Right renal cortex interstitium (tissue), 3 donors: ENCODE results near the gene HSH2D. TPM values are rescaled to one million over a fixed set of nuclear protein-coding genes. Genes with fewer than 3 reads are reported as not detected.
"Not testable (repeated sequence)": the region's sequence is repeated elsewhere in the genome, so short reads cannot be mapped to it uniquely, and the experiment has no call there.

ENCODE experiments used
- DNase-seq, 3 donors: peaks; one replicate each; pipeline ENCODE4 v3.0.0-alpha.2; 2013; ENCODE audit warnings: low read depth in 3 of 3, low spot score in 2 of 3
- polyA plus RNA-seq, 3 donors: library from polyadenylated mRNA; unstranded; fragments of 120-200 nt; gene quantifications; one replicate each; pipeline ENCODE4 v1.2.1, GENCODE V29; 2013; ENCODE audit not compliant: insufficient read length in 3 of 3

HSH2D gene
- polyA plus RNA-seq, 3 donors = 0.19 to 0.35 (median 0.28) TPM

DNA sequence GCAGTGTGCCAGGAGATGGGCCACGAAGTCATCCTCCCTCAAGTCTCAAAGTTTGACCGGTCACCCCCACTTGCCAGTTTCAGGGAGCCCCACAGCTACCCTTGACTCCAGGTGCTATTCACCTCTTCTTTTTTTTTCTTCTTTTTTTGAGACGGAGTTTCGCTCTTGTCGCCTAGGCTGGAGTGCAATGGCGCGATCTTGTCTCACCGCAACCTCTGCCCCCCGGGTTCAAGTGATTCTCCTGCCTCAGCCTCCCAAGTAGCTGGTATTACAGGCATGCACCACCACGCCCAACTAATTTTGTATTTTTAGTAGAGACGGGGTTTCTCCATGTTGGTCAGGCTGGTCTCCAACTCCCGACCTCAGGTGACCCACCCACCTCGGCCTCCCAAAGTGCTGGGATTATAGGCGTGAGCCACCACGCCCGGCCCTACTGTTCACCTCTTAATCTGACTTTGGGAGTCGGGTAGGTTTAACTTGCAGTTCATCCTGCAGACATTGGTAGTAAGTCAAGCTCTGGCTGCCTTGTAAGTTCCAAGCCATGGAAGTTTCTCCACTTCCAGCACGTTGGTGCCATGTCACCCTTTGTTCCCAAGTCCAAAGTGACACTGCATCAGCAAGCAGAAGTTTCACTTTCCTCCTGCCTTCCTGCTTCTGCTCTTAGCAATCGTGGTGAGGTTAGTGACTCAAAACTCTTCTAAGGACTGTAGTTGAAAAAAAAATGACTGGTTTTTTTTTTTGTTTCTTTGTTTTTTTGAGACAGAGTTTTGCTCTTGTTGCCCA lies 24.2 kb upstream of the HSH2D start:
- DNase-seq = not testable (repeated sequence)

DNA sequence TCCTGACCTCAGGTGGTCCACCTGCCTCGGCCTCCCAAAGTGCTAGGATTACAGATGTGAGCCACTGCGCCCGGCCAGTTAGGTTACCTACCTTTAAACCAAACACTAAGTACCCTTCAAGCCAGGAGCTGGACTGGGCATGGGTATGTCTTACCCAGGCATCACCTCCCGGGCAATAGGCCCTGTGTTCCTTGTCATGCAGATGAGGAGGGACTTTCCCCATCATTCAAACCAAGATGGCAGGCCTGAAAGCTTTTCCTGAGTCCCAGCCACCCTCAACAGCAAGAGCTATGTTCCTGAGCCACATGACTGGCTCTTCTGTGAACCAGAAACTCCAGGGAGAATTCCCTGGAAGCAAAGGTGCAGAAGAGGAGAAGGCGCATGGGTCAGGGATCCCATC lies 22.3 kb upstream of the HSH2D start:
- DNase-seq = no peak

DNA sequence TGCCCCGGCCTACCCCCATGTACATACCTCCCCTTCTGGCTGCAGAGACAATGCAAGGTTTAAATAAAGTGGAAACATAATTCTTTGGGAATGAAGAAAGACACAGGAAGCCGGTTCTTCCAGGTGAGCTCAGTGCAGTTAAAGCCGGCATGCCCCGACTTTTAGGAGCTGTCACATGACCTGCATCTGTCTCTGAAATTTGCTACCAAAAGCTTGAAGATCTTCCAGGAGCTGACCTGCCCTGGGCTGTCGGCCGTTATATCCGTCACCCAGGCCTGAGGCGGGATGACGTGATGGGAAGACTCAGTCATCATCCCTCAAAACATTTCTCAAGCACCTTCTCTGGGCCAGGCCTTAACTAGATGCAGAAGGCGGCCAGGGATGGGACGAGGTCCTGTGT lies 21.5 kb upstream of the HSH2D start:
- DNase-seq = no peak

DNA sequence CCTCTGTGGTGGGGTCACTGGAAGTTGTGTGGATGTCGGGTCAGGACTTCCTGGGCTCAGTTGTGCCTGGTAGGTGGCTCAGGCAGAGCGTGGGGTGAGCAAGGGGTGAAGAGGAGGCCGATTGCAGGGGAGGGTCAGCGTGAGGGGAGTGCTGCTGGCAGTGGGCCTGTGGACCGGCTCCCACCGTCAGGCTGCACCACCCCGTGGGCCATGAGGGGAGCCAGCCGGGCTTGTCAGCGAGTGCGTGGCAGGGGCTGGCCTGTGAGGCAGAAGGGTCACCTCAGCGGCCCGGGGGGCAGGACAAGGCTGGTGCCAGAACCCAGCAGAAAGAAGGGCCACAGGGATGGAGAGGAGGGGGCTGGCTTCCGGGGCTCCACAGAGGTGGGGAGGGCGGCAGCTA lies 18.5 kb upstream of the HSH2D start:
- DNase-seq = no peak

DNA sequence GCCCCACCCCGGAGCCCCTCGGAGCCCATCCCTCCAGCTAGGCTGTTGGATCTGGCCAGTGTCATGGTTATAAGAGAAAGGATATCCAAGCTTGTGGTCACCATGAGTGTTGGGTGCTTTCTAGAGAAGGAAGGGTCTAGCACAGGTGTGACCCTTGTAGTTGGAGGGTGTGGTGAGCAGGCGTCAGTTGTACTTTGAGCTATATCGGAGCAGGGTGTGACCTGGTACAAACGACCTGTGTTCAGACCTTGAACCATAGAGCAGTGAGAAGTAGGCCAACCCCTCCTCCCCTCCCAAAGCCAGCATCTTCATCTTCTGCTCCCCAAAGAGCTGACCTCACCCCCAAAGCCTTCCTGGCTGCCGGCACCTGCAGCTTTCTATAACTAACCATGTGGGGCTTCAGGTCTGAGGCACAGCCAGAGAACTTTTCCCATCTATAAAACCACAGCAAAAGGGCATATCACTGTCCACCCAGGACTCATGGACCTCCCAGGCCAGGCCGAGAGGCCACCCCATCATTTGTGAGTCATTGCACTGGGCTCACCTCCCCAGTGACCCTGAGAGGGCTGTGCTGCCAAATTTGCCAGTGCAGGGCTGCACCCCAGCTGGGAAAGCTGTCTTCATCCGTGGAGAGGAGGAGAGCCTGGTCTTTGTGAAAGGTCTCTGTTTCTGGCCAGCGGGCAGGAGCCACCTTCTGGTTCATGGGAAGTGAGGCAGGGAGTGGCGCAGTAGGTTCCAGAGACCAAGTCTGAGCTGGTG lies 17.6 kb upstream of the HSH2D start:
- DNase-seq = no peak

DNA sequence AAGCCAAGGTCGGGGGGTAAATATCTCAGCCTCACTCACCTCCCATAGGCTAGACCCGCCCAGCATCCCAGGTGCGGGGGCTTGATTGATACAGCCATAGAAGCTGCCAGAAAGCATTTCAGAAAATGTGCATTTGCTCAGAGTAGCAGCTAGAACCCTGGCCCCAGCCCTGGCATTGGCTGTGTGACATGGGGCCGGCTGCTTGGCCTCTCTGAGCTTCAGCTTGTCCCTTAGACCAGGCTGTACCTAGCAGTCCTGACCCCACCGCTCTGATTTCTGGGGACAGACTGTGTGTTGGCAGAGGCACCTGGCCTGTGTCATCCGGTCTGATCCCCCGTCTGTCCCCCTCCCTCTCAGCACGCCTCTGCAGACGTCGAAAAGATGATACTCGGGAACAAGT lies 16.4 kb upstream of the HSH2D start:
- DNase-seq = no peak

DNA sequence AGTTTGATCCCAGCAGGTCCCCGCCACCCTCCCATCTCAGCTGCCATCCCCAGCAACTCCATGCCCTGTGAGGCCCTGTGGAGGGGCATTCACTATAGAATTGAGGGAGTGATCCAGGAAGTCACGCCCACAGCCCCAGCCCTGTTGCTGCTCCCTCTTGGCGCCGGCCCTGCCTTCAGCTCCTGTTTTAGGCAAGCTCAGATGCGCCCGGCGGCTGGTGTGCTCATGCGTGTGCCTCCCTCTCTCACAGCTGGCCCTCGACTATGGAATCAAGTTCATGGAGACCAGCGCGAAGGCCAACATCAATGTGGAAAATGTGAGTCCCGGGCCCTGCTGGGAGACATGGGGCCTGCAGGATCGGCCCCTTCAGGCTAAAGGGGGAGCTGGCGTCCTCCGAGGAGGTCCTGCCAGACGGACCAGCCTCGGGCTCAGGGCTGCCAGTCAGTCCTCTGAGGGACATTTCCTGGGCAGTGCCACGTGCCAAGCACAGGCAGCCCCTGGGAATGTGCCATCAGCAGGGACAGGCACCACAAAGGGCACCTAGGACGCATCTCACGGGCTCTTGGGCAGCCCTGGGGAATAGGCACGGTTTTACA lies 15.6 kb upstream of the HSH2D start:
- DNase-seq = no peak

DNA sequence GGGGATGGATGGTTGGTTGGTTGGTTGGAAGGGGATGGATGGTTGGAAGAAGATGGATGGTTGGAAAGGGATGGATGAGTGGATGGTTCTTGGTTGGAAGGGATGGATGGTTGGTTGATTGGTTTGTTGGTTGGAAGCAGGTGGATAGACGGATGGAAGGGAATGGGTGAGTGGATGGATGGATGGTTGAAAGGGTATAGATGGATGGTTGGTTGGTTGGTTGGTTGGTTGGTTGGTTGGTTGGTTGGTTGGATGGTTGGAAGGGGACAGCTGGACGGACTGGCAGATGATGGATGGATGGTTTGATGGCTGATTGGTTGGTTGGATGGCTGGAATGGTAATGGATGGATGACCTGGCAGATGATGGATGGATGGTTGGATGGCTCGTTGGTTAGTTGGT lies 11.8 kb upstream of the HSH2D start:
- DNase-seq = no peak

DNA sequence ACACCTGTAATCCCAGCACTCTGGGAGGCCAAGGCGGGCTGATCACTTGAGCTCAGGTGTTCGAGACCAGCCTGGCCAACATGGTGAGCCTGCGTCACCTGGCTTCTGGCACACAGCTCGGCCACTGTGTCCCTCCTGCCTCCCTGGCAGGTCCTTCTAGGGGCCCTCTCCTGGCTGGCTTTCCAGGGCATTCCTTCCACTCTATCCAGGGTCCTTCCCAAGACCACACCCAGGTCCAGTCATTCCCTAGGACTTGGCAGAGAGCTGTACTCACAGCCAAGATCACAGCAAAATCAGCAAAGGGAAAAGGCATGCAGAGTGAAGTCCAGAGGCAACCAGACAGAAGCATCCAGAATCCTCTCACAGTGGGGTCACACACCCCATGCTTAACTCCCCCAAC lies 9.7 kb upstream of the HSH2D start:
- no peak for DNase-seq

DNA sequence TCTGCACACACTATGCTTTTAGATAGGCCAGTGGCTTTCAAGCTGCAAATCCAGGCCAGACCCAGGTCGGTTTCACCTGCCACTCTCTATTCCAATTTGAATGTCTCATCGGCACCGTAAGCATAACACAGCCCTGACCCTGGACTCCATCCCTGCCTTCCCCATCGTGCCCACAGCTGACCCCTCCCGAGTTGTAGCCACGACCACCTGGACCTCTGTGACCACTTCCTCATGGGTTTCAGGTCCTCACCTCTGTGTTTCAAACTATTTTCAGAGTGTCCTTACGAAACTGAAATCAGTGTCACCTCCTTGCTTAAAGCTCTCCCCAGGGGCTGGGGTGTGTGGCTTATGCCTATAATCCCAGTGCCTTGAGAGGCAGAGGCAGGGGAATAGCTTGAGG lies 9.0 kb upstream of the HSH2D start:
- DNase-seq = no peak

DNA sequence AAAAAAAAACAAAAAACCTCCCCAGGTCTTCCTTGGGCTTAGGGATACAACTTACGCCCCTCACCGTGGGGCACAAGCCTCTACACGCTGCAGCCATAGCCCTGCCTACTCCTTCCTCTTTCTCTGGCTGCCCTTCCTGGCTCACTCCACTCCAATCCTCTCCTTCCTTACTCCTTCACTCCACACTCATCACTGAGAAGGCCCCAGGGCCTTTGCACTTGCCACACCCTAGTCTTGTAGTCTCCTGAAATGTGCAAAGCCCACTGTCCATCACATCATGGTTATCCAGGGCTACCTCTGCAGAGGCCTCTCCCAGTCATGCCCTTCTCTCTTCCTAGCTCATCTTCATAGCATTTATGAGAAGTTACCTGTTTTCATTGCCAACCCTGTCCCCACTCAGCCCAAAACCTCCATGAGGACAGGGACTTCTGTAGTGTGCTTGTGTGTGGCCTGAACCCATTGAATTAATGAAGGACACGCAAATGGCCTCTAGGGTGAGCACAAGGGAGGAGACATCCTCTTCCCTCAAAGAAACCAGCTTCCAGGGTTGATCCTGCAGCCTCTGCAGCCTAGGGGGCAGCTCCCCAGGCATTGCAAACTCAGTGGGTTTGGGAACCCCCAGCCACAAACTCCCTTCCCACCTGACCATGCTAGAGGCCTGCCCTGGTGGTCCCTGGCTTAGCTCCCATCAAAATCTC lies 7.9 kb upstream of the HSH2D start:
- DNase-seq = no peak

DNA sequence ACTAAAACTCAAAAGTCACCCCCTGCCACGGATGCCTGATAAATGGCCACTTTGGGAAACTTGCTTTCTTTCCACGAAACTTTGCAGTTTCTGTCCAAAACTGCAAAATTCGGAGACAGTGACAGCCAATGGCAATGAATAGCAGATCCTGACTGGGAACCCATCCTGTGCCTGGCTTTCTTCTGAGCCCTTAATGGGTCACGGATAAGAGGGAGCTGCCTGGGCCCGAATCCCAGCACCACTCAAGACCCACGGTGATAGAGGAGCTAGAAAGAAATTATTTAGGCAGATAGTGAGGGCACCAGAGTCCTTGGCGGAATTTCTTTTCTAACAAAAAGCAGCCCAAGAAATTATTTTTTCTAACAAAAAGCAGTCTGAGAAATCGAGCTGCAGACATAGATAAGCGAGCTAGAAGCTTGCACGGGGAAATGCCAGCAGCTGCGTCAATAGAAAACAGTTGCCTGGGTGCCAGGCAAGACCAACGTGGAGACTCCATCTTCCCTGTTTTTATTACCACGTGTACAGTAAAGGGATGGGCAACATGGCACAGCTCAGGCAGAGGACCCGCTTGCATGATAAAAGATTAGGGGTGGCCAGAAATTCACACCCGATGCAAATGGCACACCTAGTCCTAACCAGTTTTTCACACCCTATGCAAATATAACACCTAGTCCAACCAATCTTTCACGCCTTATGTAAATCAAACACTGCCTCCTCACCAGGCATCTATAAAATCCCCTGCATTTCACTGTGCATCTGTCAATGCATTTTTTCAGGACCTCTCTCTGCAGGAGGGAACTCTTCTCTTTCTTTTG lies 7.1 kb upstream of the HSH2D start:
- DNase-seq = no peak

DNA sequence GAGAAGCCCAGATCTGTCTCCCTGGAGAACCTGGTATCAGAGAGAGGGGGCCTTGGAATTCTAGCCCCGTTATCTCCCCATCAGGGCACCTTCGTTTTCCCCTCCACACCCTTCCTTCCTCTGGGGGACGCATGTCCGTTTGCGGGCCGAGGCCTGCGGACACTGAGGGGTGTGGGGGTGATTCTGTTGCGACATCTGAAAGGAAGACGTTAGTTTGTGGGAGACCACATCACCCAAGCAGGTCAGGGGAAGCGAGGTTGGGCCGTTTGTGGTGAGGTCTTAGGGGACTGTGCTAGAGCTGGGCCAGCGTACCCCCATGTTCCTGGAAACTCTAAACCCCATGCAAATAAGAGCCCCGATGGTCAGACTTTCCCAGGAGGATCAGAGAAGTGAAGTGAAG lies 3.7 kb upstream of the HSH2D start:
- no peak for DNase-seq

DNA sequence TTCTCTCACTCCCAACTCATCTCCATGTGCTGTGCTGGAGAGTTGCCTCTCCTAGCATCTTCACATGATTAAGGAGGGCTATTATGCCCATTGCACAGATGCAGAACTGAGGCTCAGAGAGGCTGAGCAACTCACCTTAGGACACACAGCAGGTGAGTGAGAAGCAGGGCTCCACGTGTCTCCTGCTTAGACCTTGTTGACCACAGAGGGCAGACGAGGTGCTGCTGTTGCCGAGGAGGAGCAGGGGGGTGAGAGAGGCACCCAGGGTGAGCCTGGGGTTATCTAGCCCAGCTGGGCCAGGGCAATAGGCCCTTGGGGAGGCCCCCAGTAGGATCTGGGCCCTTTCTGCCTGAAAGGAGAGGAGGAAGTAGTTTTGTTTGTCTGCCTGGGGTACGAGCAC lies 2.4 kb upstream of the HSH2D start:
- DNase-seq = no peak

DNA sequence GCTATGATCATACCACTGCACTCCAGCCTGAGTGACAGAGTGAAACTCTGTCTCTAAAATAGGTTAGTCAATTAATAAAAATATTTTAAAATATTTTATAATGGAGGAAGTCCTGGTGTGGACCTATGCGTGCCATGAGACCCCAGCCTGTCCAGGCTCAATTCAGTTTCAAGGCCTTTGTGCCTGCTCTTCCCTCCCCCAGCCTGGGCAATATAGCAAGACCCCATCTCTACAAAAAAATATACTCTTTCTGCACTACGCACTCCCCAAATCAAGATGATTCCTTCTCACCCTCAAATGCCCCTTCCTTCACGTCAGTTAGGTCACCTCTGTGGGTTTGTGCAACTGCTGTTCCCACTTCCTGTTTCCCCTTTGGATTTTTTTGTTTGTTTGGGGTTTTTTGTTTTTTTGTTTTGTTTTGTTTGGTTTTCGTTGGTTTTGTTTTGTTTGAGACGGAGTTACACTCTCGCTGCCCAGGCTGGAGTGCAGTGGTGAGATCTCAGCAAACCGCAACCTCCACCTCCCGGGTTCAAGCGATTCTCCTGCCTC lies 1.4 kb upstream of the HSH2D start:
- DNase-seq = no peak

DNA sequence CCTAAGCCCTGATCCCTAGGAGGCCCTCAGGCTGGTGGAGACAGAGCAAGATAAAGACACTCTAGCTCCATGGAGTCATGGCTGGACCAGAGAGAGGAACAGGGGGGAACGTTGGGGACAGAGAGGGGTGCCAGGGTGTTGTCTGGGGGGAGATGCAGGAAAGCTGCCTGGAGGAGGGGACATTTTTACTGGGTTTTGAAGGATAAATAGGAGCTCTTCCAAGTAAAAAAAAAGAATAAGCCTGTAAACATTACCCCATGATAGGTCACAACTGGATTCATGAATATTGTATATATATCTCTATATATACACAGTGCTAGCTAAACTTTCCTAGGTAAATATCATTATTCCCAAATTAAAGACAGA lies 714 bp downstream of the HSH2D start:
- DNase-seq = no peak

DNA sequence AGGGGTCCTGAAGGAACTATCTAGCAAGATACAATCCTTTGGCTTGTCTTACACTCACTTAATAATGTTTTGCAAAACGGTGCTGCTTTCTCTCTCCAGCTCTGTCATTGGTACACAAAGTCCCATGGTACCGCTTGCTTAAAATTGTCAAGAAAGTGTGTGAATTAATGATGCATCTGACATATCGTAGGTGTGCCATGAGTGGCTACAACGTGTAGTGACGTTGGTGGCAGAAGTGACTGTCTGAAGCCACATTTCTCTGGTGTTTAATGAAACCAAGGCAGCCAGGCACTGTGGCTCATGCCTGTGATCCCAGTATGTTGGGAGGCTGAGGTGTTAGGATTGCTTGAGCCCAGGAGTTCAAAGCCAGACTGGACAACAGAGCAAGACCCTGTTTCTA lies 2.6 kb downstream of the HSH2D start:
- DNase-seq = no peak

DNA sequence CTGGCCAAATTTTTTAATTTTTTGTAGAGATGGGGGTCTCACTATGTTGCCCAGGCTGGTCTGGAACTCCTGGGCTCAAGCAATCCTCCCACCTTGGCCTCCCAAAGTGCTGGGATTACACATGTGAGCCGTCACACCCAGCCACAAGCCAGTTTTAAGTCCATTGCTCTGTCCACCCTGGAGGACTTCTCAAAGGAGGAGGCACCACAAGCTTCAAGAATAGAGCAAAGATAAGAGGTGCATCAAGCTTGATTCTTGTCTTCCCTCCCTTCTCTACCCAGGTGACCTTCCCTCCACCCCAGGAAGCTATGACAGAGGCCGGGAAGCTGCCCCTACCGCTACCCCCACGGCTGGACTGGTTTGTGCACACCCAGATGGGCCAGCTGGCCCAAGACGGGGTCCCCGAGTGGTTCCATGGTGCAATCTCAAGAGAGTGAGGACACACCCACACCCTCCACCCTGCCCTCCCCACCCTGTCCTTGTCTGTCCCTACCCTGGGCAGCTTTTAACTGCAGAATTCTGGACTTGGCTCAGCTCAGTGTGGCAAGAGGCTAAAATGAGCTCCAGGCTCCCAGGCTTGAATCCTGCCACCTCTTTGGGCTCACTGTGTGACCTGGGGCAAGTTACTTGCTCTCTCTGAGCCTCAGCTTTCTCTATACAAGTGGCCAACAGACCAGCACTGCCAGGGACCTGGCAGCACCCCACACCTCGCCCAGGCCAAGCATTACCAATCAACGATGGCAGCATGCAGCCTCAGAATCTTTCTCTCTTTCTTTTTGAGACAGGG lies 5.2 kb downstream of the HSH2D start:
- DNase-seq = no peak

DNA sequence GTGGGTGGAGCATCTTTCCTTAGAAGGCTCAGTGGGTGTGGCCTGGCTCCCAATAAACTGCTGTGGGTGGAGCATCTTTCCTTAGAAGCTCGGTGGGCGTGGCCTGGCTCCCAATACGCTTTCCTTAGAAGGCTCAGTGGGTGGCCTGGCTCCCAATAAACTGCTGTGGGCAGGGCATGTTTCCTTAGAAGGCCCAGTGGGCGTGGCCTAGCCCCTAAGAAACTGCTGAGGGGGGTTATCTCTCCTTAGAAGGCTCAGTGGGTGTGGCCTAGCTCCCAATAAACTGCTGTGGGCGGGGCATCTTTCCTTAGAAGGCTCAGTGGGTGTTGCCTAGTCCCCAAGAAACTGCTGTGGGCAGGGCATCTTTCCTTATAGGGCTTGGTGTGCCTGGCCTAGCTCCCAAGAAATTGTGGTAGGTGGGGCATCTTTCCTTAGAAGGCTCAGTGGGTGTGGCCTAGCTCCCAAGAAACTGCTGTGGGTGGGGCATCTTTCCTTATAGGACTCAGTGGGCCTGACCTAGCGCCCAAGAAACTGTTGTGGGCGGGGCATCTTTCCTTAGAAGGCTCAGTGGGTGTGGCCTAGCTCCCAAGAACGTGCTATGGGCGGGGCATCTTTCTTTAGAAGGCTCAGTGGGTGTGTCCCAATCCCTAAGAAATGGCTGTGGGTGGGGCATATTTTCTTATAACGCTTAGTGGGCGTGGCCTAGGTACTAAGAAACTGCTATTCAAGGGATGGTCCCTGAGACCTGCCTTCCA lies 10.3 kb downstream of the HSH2D start:
- no peak for DNase-seq
